Activated T-cell treated with anti-CD3 and anti-CD28 coated beads for 24 hours (primary cell): ENCODE data around the gene ITFG2.
"Not testable (repeated sequence)": the region's sequence is repeated elsewhere in the genome, so short reads cannot be mapped to it uniquely, and the experiment has no call there.

Experiments
- DNase-seq: peaks from one replicate; pipeline ENCODE4 v3.0.0-alpha.2; 2020; ENCODE audit warnings: low read depth

Gene ITFG2

GRCh38 chr12:2863402-2863801 is 50.9 kb downstream of the ITFG2 start:
- DNase-seq, result not testable (repeated sequence)

DNA sequence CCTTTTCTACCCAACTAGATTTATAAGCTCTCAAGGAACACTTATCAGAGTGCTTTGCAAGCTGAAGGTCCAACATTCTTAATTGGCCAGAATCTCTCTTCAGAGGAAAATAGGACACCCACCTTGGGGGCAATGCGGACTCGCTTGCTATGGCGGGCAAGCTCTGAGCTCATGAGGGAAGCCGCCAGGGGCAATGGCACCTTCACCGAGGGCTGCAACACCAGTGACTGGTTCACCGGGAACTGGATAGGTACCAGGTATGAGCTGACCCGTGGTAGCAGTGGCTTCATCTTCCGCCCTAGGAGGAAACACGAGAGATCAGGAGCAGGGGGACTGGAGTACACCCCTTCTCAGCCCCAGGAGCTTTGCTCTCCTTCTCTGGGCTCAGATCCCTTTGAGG is 51.7 kb downstream of the ITFG2 start:
- DNase-seq, result no peak

- DNase-seq, result not testable (repeated sequence)
Observed at GRCh38 chr12:2868986-2869632, 56.6 kb downstream of the ITFG2 start.
